Tibial nerve (tissue), 4 donors: ENCODE data around the gene TRIM45. TPM values are rescaled to one million over a fixed set of nuclear protein-coding genes. Genes with fewer than 3 reads are reported as not detected.

Source experiments
- DNase-seq, 2 donors: peaks; one replicate each; pipeline ENCODE4 v3.0.0-alpha.2; 2019; ENCODE audit warnings: low spot score in 2 of 2
- H3K27ac ChIP-seq, 4 donors: fragments of 200-600 bp; sonication (generic) in 3 of 4; one replicate each; pipeline ENCODE4 v1.5.1; 2017 to 2019; ENCODE audit warnings: mild to moderate bottlenecking in 1 of 4
- H3K27me3 ChIP-seq, 2 donors: fragments of 200-600 bp; sonication (generic) in 1 of 2; one replicate each; pipeline versions ENCODE4 v1.5.1 to v1.6.0; 2017 to 2019
- H3K36me3 ChIP-seq, 3 donors: fragments of 200-600 bp; sonication (generic); one replicate each; pipeline ENCODE4 v1.5.1; 2018 to 2019
- H3K4me1 ChIP-seq, 4 donors: fragments of 200-600 bp; sonication (generic) in 3 of 4; one replicate each; pipeline ENCODE4 v1.5.1; 2017 to 2019
- H3K4me3 ChIP-seq, 4 donors: fragments of 200-600 bp; sonication (generic) in 3 of 4; one replicate each; pipeline ENCODE4 v1.5.1; 2017 to 2019; ENCODE audit warnings: mild to moderate bottlenecking in 1 of 4, moderate library complexity in 1 of 4
- H3K9me3 ChIP-seq, 4 donors: fragments of 200-600 bp; sonication (generic) in 3 of 4; one replicate each; pipeline ENCODE4 v1.5.1; 2017 to 2019
- EP300 ChIP-seq, 2 donors: sonication (generic); formaldehyde crosslinking; IDR thresholded peaks; one replicate each; pipeline ENCODE4 v1.6.1; 2017; ENCODE audit warnings: antibody characterized with exemption in 2 of 2, mild to moderate bottlenecking in 1 of 2
- POLR2A ChIP-seq, 2 donors: fragments of 450-650 bp; IDR thresholded peaks; one replicate each; pipeline ENCODE4 v1.6.1; 2017; ENCODE audit warnings: antibody characterized with exemption in 2 of 2, mild to moderate bottlenecking in 2 of 2, moderate library complexity in 2 of 2
- WGBS, 2 donors: methylation state at CpG; one replicate each; pipeline ENCODE4 v1.1.5; 2018; 5-methylcytosine and 5-hydroxymethylcytosine counted together
- total RNA-seq, 4 donors: library from RNA; depleted of rRNA; stranded (reverse); fragments of >200 nt; gene quantifications; one replicate each; pipeline ENCODE4 v1.1.0, GENCODE V29; 2016
- TF ChIP-seq, protein P1 (sequence below), 5 experiments: fragments of 200-600 bp in 3 of 5; fragments of 450-650 bp in 2 of 5; sonication (generic) in 3 of 5; IDR thresholded peaks; one replicate each; pipeline ENCODE4 v1.5.1; 2016 to 2019; ENCODE audit warnings: antibody characterized with exemption in 5 of 5, mild to moderate bottlenecking in 3 of 5, moderate library complexity in 2 of 5

TRIM45 gene
- total RNA-seq, 4 donors from 2014 or later, result 3.3 to 6.9 (median 4.8) TPM

DNA sequence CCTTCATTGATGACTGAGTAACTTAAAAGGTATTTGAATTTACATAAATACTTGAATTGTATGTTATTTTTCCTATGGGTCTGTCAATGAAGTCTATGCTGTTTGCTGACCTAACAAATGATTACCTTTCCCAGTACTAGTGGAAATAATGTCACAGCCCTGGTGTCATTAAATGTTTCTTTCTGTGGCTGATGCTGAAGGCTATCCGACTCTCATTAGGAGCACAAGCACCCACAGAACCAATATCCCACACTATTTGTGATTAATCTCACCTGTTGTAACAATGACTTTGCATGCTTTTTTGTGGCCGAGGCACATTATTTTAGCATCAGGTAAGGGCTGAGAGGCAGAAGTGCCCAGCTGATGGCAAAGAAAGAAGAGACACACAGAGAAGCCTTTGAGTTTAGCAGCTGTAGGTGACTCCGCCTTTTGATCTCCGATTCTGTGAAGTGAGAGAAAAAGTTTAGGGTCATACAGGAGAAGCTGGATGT is 25.8 kb upstream of the TRIM45 start:
- Histone ChIP-seq H3K36me3 (no peaks in the 10 kb centered on the region), H3K27ac (no peak overlapping the region), H3K4me3 (no peak overlapping the region), H3K27me3 (no peaks in the 10 kb centered on the region), H3K4me1 (no peaks in the 10 kb centered on the region), H3K9me3 (no peaks in the 10 kb centered on the region)
- TF ChIP-seq EP300 (IDR thresholded peaks at IDR 0.05), result no peak
- TF ChIP-seq POLR2A (IDR thresholded peaks at IDR 0.05), result no peak
- TF ChIP-seq, protein P1, sequence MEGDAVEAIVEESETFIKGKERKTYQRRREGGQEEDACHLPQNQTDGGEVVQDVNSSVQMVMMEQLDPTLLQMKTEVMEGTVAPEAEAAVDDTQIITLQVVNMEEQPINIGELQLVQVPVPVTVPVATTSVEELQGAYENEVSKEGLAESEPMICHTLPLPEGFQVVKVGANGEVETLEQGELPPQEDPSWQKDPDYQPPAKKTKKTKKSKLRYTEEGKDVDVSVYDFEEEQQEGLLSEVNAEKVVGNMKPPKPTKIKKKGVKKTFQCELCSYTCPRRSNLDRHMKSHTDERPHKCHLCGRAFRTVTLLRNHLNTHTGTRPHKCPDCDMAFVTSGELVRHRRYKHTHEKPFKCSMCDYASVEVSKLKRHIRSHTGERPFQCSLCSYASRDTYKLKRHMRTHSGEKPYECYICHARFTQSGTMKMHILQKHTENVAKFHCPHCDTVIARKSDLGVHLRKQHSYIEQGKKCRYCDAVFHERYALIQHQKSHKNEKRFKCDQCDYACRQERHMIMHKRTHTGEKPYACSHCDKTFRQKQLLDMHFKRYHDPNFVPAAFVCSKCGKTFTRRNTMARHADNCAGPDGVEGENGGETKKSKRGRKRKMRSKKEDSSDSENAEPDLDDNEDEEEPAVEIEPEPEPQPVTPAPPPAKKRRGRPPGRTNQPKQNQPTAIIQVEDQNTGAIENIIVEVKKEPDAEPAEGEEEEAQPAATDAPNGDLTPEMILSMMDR (IDR thresholded peaks at IDR 0.05), result no peak
- WGBS, 2 donors, result 65 to 87% methylated on average over 4 of the region's 4 CpGs
- DNase-seq, result no peak

DNA sequence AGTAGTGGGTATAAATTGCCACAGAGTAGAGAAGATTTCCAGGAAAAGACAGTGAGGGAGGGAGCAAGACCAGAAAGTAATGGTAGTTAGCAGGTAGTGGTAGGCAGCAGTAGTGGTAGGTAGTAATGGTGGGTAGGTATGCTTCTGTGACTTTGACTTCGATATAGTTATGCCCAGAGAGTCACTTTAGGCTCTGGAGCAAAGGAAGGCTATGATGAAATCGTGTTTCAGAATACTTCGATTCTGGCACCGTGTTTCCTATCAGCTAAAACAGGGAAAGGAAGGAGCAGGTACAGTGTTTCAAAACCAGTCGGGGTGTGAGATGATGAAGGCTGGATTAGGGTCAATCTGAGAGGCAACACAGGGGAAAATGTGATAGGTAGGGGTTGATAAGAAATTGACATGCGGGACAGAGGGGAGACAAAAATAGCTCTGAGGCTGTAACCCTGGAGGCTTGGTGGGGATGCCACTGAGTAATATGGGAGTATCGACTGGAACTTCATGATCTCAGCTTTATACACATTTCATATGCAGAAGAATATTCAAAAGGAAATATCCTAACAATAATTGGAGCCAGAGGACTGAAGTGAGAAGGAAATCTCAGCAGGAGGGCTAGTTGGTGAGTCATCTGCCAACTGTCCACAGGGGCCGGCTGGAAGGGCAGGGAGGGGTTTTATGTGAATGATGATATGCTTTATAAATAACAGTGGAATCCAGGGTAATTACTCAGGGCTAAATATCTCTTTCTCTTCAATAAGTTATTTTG is 25.2 kb upstream of the TRIM45 start:
- TF ChIP-seq POLR2A (IDR thresholded peaks at IDR 0.05) (no peak), EP300 (IDR thresholded peaks at IDR 0.05) (no peak)
- TF ChIP-seq, protein P1 (IDR thresholded peaks at IDR 0.05), result no peak
- Histone ChIP-seq H3K27me3 (no peaks in the 10 kb centered on the region), H3K4me1 (no peaks in the 10 kb centered on the region), H3K36me3 (no peaks in the 10 kb centered on the region), H3K9me3 (no peaks in the 10 kb centered on the region), H3K4me3 (no peak overlapping the region), H3K27ac (no peak overlapping the region)
- 69 to 77% methylated on average over 8 of the region's 8 CpGs for WGBS, 2 donors
- no peak for DNase-seq

DNA sequence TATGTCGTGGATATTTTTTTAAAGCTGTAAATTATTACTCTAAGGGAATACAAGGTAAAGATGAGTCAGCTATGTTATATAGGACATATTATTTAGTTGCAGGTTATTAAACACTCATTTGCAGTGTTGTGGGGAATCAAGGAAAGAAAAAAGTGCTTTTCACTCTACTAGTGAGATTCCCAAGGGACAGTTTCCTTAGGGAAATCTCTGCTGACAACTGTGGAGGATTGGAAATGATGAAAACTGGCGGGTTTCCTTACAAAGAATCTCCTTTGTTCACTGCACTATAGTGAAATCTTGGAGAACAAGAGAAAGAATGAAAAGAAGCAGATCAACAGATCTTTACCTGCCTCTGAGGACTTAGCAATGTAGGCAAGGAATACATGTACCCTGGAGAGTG is 24.5 kb upstream of the TRIM45 start:
- Histone ChIP-seq H3K36me3 (no peaks in the 10 kb centered on the region), H3K4me1 (no peaks in the 10 kb centered on the region), H3K27ac (no peak overlapping the region), H3K9me3 (no peaks in the 10 kb centered on the region), H3K4me3 (no peak overlapping the region), H3K27me3 (no peaks in the 10 kb centered on the region)
- WGBS, 2 donors, result 72 to 81% methylated on average over 2 of the region's 2 CpGs
- TF ChIP-seq POLR2A (IDR thresholded peaks at IDR 0.05) (no peak), EP300 (IDR thresholded peaks at IDR 0.05) (no peak)
- TF ChIP-seq, protein P1 (IDR thresholded peaks at IDR 0.05), result no peak
- no peak for DNase-seq

DNA sequence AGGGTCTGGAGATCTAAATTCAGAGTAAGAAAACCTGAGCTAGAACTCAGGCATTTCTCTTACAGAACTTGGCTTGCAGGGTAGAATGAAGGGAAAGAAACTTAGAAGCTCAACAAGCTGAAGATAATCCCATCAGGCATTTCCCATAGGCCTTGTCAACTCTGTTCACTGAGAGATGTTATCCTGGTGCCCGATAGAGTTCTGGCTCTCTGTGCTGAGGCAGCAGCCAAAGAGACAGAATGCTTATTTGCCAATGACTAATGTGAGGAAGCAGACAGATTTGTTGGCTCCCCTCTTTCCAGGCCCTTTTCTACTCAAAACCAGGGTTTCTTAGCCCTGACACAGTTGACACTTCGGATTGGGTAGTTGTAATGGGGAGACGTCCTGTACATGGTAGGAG is 22.3 kb upstream of the TRIM45 start:
- TF ChIP-seq POLR2A (IDR thresholded peaks at IDR 0.05) (no peak), EP300 (IDR thresholded peaks at IDR 0.05) (no peak)
- TF ChIP-seq, protein P1 (IDR thresholded peaks at IDR 0.05), result no peak
- DNase-seq, result no peak
- H3K4me3 ChIP-seq, result no peak overlapping the region
- H3K9me3 ChIP-seq, result no peaks in the 10 kb centered on the region
- no peaks in the 10 kb centered on the region for H3K4me1 ChIP-seq
- no peaks in the 10 kb centered on the region for H3K36me3 ChIP-seq
- WGBS, 2 donors, result 81 to 84% methylated on average over 3 of the region's 3 CpGs
- H3K27ac ChIP-seq, result no peak overlapping the region
- H3K27me3 ChIP-seq, result no peaks in the 10 kb centered on the region

DNA sequence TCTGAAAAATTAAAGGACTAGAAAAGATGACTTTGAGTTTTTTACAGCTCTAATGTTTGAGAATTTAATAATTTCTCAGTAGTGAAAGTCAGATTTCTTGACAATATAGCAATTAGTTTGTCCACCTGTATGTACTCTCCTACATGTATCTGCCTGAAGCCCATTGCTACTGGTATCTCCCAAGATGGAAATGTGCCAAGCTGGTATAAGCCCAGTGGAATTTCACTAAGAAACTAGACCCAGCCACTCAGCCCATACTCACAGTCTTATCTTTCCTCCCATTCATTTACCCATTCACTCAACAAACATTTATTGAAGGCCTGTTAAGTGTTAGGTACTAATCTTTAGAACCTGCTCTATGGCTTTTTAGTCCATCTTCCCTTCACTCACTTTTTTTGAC is 21.6 kb upstream of the TRIM45 start:
- TF ChIP-seq, protein P1 (IDR thresholded peaks at IDR 0.05), result no peak
- TF ChIP-seq POLR2A (IDR thresholded peaks at IDR 0.05), result no peak
- TF ChIP-seq EP300 (IDR thresholded peaks at IDR 0.05), result no peak

More for the DNA sequence above, 21.6 kb upstream of the TRIM45 start:
- no peak overlapping the region for H3K27ac ChIP-seq
- no peak overlapping the region for H3K4me3 ChIP-seq
- H3K27me3 ChIP-seq, result no peaks in the 10 kb centered on the region
- no peaks in the 10 kb centered on the region for H3K9me3 ChIP-seq
- H3K4me1 ChIP-seq, result no peaks in the 10 kb centered on the region
- no peaks in the 10 kb centered on the region for H3K36me3 ChIP-seq
- DNase-seq, result no peak
